MG63 (cell line): ENCODE data around the gene APOBEC4. TPM values are rescaled to one million over a fixed set of nuclear protein-coding genes. Genes with fewer than 3 reads are reported as not detected.
"Not testable (repeated sequence)": the region's sequence is repeated elsewhere in the genome, so short reads cannot be mapped to it uniquely, and the experiment has no call there.

Experiments
- DNase-seq: peaks from one replicate; pipeline ENCODE4 v3.0.0-alpha.2; 2020
- H3K27me3 ChIP-seq: fragments of 250-450 bp; sonication (Bioruptor Pico); 2 replicates; pipeline ENCODE4 v1.5.1; 2020; ENCODE audit warnings: mild to moderate bottlenecking, moderate library complexity
- H3K36me3 ChIP-seq: fragments of 250-450 bp; sonication (Bioruptor Pico); 2 replicates; pipeline ENCODE4 v1.5.1; 2020; ENCODE audit warnings: mild to moderate bottlenecking, moderate library complexity
- H3K4me3 ChIP-seq: fragments of 250-450 bp; sonication (Bioruptor Pico); 2 replicates; pipeline ENCODE4 v1.5.1; 2020; ENCODE audit warnings: mild to moderate bottlenecking, moderate library complexity
- H3K9me3 ChIP-seq: fragments of 250-450 bp; sonication (Bioruptor Pico); 2 replicates; pipeline ENCODE4 v1.5.1; 2020; ENCODE audit warnings: mild to moderate bottlenecking, moderate library complexity
- total RNA-seq: library from RNA; depleted of rRNA; stranded (reverse); fragments of >200 nt; shearing (Covaris generic); gene quantifications from 2 replicates; pipeline ENCODE4 v1.2.3, GENCODE V29; 2014; ENCODE audit warnings: low replicate concordance

APOBEC4 gene
- total RNA-seq, 1 experiment from 2014 or later = not detected

GRCh38 chr1:183646776-183647175 is 6.3 kb downstream of the APOBEC4 start:
- no peak for DNase-seq
- Histone ChIP-seq H3K9me3 (no peaks in the 10 kb centered on the region), H3K4me3 (no peak overlapping the region), H3K36me3 (no peaks in the 10 kb centered on the region), H3K27me3 (peaks cover 16% of the 10 kb centered on the region)

- Histone ChIP-seq H3K9me3 (no peaks in the 10 kb centered on the region), H3K36me3 (no peaks in the 10 kb centered on the region), H3K27me3 (peaks cover 16% of the 10 kb centered on the region), H3K4me3 (no peak overlapping the region)
- DNase-seq = no peak
Observed at GRCh38 chr1:183645531-183645930, 7.6 kb downstream of the APOBEC4 start.

GRCh38 chr1:183642166-183642565 is 10.9 kb downstream of the APOBEC4 start:
- no peaks in the 10 kb centered on the region for H3K9me3 ChIP-seq
- H3K27me3 ChIP-seq = peaks cover 15% of the 10 kb centered on the region
- H3K4me3 ChIP-seq = no peak overlapping the region
- H3K36me3 ChIP-seq = no peaks in the 10 kb centered on the region
- DNase-seq = no peak

- peaks cover 10% of the 10 kb centered on the region for H3K27me3 ChIP-seq
- H3K9me3 ChIP-seq = no peaks in the 10 kb centered on the region
- no peak for DNase-seq
Observed at GRCh38 chr1:183640193-183640592, 12.9 kb downstream of the APOBEC4 start.

GRCh38 chr1:183638649-183639387 is 14.3 kb downstream of the APOBEC4 start:
- H3K36me3 ChIP-seq = no peaks in the 10 kb centered on the region
- no peak for DNase-seq
- H3K4me3 ChIP-seq = no peak overlapping the region
- peaks cover 10% of the 10 kb centered on the region for H3K27me3 ChIP-seq
- H3K9me3 ChIP-seq = no peaks in the 10 kb centered on the region

More at GRCh38 chr1:183640193-183640592, 12.9 kb downstream of the APOBEC4 start:
- Histone ChIP-seq H3K4me3 (no peak overlapping the region), H3K36me3 (no peaks in the 10 kb centered on the region)

DNA sequence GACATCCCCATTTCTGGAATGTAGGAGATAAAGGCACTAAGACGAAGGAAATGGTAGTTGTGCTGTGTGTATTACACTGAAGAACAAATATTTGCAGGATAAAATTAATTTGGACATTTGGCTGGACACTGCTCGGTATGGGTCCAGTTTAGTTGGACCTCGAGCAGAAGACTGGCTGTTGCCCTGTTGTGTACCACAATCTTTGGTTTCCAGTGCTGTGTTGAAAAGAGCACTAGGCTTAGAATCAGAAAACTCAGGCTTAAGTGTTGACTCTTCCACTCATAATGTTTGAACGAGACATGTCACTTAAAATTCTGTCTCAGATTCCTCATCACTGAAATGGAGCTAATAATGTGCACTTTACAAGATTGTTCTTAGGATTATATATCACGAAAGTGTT is 16.3 kb downstream of the APOBEC4 start:
- Histone ChIP-seq H3K4me3 (peak overlapping the region; percentile 78), H3K36me3 (peaks cover 13% of the 10 kb centered on the region), H3K9me3 (no peaks in the 10 kb centered on the region), H3K27me3 (peaks cover 10% of the 10 kb centered on the region)
- DNase-seq = no peak

- Histone ChIP-seq H3K27me3 (peaks cover 10% of the 10 kb centered on the region), H3K36me3 (peaks cover 15% of the 10 kb centered on the region), H3K9me3 (no peaks in the 10 kb centered on the region), H3K4me3 (peak overlapping the region; percentile 78)
- no peak for DNase-seq
Observed at GRCh38 chr1:183636334-183636682, 16.8 kb downstream of the APOBEC4 start.

- H3K4me3 ChIP-seq = peak within 1 kb of the TSS; percentile 78
- H3K36me3 ChIP-seq = peaks cover 17% of the 10 kb centered on the region
- peak; percentile 97 for DNase-seq
- no peaks in the 10 kb centered on the region for H3K9me3 ChIP-seq
- H3K27me3 ChIP-seq = peaks cover 10% of the 10 kb centered on the region
Observed at GRCh38 chr1:183635606-183636333, 17.3 kb downstream of the APOBEC4 start, which contains the start of gene ARPC5. Gene ARPC5 (minus strand): TSS chr1:183635783. CDS start chr1:183635659, 124 bp downstream.

DNA sequence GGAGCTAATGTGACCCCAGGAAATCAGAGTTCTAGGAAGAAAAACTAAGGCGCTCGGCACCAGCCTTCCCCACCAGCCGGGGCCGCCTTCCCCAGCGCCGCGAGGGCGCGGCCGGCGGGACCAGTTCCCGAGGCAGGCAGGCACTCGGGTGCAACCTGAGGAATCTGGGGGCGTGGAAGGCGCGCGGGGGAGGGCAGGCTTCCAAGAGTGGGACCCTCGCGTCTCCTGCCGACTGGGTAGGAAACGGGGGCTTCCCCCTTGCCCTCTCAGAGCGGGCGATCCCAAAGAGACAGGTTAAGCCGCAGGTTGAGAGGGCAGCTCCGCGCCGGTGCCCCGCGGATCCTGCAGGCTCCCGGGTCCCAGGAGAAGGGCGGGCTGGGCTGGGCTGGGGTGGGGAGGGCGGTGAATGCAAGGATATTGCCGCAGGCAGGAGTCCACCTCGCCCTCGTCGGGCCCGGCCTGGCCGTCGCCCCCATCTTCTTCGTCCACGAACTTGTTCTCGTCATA is 18.0 kb downstream of the APOBEC4 start:
- peaks cover 24% of the 10 kb centered on the region for H3K36me3 ChIP-seq
- H3K4me3 ChIP-seq = peak overlapping the region; percentile 78
- no peaks in the 10 kb centered on the region for H3K9me3 ChIP-seq
- peak; percentile 43 for DNase-seq
- peaks cover 10% of the 10 kb centered on the region for H3K27me3 ChIP-seq

DNA sequence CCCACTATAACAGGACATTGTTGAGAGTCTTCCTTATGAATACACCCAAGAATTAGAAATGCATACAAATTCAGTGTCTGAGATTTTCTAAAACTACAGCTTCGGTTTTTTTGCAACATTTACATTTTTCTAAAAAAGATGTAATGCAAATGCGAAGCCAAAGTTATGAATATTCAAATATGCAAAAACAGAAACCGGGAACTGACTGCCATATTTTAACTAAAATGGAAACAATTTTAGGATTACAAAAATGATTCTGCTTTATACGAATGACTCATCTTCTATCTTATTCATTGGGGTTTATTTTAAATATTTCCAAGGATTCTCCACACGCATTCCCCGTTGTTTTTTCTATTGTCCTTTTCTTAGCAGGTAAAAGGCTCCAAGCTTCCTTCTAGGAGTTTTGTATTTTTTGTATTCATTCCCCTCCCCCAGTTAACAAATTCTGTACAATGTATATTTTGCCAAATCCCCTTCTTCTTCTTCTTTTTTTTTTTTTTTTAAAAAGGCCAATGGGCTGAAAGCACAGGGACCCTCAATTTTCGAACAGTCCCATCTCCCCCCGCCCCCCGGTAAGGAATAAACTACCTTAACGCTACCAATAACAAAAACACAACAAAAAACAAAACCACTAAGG is 18.6 kb downstream of the APOBEC4 start:
- peak overlapping the region; percentile 78 for H3K4me3 ChIP-seq
- DNase-seq = no peak
- no peaks in the 10 kb centered on the region for H3K9me3 ChIP-seq
- H3K27me3 ChIP-seq = peaks cover 10% of the 10 kb centered on the region
- peaks cover 30% of the 10 kb centered on the region for H3K36me3 ChIP-seq

DNA sequence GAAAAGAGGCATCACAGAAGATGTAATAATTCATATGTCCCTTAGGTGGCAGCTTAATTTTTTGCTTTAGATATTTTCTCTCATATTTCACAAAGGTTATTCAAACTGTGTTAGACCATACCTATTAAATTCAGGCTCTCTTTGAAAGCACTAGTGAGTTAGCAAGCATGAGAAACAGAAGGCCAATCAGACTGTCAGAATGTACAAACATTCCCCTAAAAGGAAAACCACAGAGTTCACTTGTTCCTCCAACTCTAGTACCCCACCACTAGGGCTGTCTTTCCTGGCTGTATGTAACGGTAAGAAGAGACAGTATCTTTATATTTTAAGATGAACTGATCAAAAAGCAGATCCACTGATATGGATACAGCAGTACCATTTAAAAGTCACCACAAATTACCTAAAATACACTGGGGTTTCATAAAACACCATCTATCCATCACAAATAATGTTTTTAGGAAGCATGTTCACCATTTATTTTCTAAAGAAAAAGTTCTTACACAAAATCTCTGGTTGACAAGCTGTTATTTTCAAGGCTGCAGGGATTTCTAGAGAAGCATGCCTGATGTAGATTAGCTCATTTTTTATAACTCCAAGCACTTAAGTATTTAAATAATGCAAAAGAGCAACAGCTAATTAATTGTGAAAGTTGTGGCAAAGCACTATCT is 19.3 kb downstream of the APOBEC4 start:
- peak overlapping the region; percentile 78 for H3K4me3 ChIP-seq
- DNase-seq = peak; percentile 34
- no peaks in the 10 kb centered on the region for H3K9me3 ChIP-seq
- H3K27me3 ChIP-seq = peaks cover 10% of the 10 kb centered on the region
- peaks cover 37% of the 10 kb centered on the region for H3K36me3 ChIP-seq

- no peak for DNase-seq
- Histone ChIP-seq H3K27me3 (peaks cover 2% of the 10 kb centered on the region; the same call in 1 of the 2 replicates), H3K4me3 (peak overlapping the region; percentile 78), H3K36me3 (peaks cover 43% of the 10 kb centered on the region), H3K9me3 (no peaks in the 10 kb centered on the region)
Observed at GRCh38 chr1:183632964-183633363, 20.2 kb downstream of the APOBEC4 start.

DNA sequence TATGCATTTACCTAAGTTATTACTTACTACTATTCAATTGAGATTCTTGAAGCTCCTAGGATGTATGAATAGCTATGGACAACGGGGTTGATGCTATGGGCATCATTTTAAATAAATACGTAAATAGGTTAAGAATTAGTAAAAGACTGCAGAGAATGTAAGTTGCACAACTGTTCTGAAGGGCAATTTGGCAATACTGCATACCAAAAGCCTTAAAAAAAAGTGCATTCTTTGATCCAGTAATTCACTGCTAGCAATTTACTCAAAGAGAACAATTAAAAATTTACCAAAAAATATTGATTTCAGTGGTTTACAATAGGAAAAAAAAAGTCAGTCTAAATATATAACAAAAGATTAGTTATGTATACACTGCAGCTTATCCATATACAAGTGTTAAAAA is 21.0 kb downstream of the APOBEC4 start:
- H3K4me3 ChIP-seq = peak overlapping the region; percentile 78

GRCh38 chr1:183630748-183631147 is 22.4 kb downstream of the APOBEC4 start:
- H3K4me3 ChIP-seq = no peak overlapping the region
- peaks cover 62% of the 10 kb centered on the region for H3K36me3 ChIP-seq
- H3K27me3 ChIP-seq = no peaks in the 10 kb centered on the region
- H3K9me3 ChIP-seq = no peaks in the 10 kb centered on the region
- DNase-seq = peak; percentile 39

More for the DNA sequence above, 21.0 kb downstream of the APOBEC4 start:
- Histone ChIP-seq H3K36me3 (peaks cover 50% of the 10 kb centered on the region), H3K27me3 (peaks cover 2% of the 10 kb centered on the region; the same call in 1 of the 2 replicates), H3K9me3 (no peaks in the 10 kb centered on the region)
- DNase-seq = no peak

- no peak for DNase-seq
- Histone ChIP-seq H3K27me3 (no peaks in the 10 kb centered on the region), H3K4me3 (no peak overlapping the region), H3K9me3 (no peaks in the 10 kb centered on the region), H3K36me3 (peaks cover 69% of the 10 kb centered on the region)
Observed at GRCh38 chr1:183628537-183628936, 24.6 kb downstream of the APOBEC4 start.

DNA sequence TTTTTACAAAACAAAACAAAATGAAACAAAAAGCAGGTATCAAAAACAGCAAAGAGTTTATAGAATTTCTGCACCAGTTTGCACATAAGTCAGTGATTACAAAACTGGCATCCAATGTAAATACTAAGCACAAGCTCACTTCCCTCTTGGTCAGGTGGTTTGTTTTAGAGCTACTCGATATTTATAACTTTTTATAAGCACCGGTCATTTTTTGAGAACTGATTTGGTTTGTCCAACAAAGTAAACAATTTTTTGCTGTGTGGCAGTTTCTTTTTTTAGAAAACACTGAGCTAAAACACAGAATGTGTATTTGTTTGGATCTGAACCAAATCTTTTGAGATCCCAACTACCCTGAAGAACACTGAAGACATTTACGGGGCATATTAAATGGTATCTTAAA is 26.9 kb downstream of the APOBEC4 start:
- H3K4me3 ChIP-seq, H3K27me3 ChIP-seq, H3K9me3 ChIP-seq, DNase-seq: not testable (repeated sequence)
- peaks cover 54% of the 10 kb centered on the region for H3K36me3 ChIP-seq
